ENCODE results near the gene EIF2B5.

DNA sequence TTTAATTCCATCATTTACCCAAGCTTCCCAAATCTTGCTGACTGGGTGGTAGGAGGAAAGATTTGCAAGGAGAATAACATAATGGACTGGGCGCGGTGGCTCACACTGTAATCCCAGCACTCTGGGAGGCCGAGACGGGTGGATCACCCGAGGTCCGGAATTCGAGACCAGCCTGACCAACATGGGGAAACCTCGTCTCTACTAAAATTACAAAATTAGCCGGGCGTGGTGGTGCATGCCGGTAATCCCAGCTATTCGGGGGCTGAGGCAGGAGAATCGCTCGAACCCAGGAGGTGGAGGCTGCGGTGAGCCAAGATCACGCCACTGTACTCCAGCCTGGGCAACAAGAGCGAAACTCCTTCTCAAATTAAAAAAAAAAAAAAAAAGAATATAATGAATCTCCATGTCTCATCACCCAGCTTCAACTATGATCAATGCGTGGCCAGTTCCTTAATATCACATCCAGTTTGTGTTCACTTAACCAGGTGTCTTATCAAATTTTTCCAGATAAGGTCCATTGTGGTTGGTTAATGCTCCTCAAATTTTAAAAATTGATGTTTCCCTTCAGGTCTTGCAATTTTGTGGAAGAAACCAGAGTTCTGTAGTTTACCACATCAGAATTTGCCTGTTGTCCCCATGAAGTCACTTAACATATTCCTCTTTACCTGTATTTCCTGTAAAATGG is 49.5 kb downstream of the EIF2B5 start:
- TF ChIP-seq POLR2AphosphoS5 (IDR thresholded peaks at IDR 0.05; ENCODE audit: borderline replicate concordance, low read depth, low read length), result no peak
- no peak for TF ChIP-seq EZH2 (IDR thresholded peaks at IDR 0.05)
- no peak for TF ChIP-seq FOXP2 (optimal IDR thresholded peaks at IDR 0.05; ENCODE audit: control extremely low read depth, extremely low read length, insufficient read depth)
